Suprapubic skin (tissue), 4 donors: Measurements from ENCODE around the gene SLC35D3. TPM values are rescaled to one million over a fixed set of nuclear protein-coding genes. Genes with fewer than 3 reads are reported as not detected.

Experiments used
- DNase-seq, 2 donors: peaks; one replicate each; pipeline ENCODE4 v3.0.0-alpha.2; 2019; ENCODE audit warnings: low spot score in 2 of 2
- H3K27ac ChIP-seq: fragments of 200-600 bp; sonication (generic); one replicate; pipeline ENCODE4 v1.5.1; 2019
- H3K27me3 ChIP-seq: fragments of 200-600 bp; sonication (generic); one replicate; pipeline ENCODE4 v1.5.1; 2019
- H3K36me3 ChIP-seq: fragments of 200-600 bp; sonication (generic); one replicate; pipeline ENCODE4 v1.5.1; 2019
- H3K4me1 ChIP-seq: fragments of 200-600 bp; sonication (generic); one replicate; pipeline ENCODE4 v1.5.1; 2019
- H3K4me3 ChIP-seq: fragments of 200-600 bp; sonication (generic); one replicate; pipeline ENCODE4 v1.5.1; 2019; ENCODE audit warnings: mild to moderate bottlenecking
- H3K9me3 ChIP-seq: fragments of 200-600 bp; sonication (generic); one replicate; pipeline ENCODE4 v1.5.1; 2019
- CTCF ChIP-seq, 2 donors: fragments of 200-600 bp in 1 of 2; fragments of 450-650 bp in 1 of 2; sonication (generic) in 1 of 2; IDR thresholded peaks; one replicate each; pipeline ENCODE4 v1.5.1; 2016 to 2019; ENCODE audit warnings: antibody characterized with exemption in 2 of 2, mild to moderate bottlenecking in 1 of 2, moderate library complexity in 1 of 2
- EP300 ChIP-seq: sonication (generic); formaldehyde crosslinking; IDR thresholded peaks from one replicate; pipeline ENCODE4 v1.6.1; 2017; ENCODE audit warnings: antibody characterized with exemption
- POLR2A ChIP-seq, 2 donors: fragments of 450-650 bp; IDR thresholded peaks; one replicate each; pipeline ENCODE4 v1.6.1; 2017; ENCODE audit warnings: antibody characterized with exemption in 2 of 2, mild to moderate bottlenecking in 2 of 2, moderate library complexity in 2 of 2
- POLR2AphosphoS5 ChIP-seq, 3 donors: sonication (generic); formaldehyde crosslinking; IDR thresholded peaks; one replicate each; pipeline ENCODE4 v1.6.1; 2017; ENCODE audit warnings: antibody characterized with exemption in 3 of 3
- WGBS: methylation state at CpG from one replicate; pipeline ENCODE4 v1.1.5; 2018; 5-methylcytosine and 5-hydroxymethylcytosine counted together
- total RNA-seq, 4 donors: library from RNA; depleted of rRNA; stranded (reverse); fragments of >200 nt; gene quantifications; one replicate each; pipeline ENCODE4 v1.1.0, GENCODE V29; 2016

SLC35D3 gene
- total RNA-seq, 4 donors from 2014 or later = 0.18 TPM; not detected in 3

- peaks cover 48% of the 10 kb centered on the region for H3K27me3 ChIP-seq
- DNase-seq = no peak
- no peak for TF ChIP-seq EP300
- no peak for TF ChIP-seq CTCF (IDR thresholded peaks at IDR 0.05)
- no peak for TF ChIP-seq POLR2AphosphoS5 (IDR thresholded peaks at IDR 0.05)
- no peak for TF ChIP-seq POLR2A (IDR thresholded peaks at IDR 0.05)
- H3K4me3 ChIP-seq = peak overlapping the region; percentile 61
- peaks cover 34% of the 10 kb centered on the region for H3K4me1 ChIP-seq
- H3K9me3 ChIP-seq = no peaks in the 10 kb centered on the region
- peaks cover under 1% of the 10 kb centered on the region for H3K36me3 ChIP-seq
- no peak overlapping the region for H3K27ac ChIP-seq
- WGBS = 30% methylated on average over 6 of the region's 6 CpGs
Observed at GRCh38 chr6:136920216-136920615, 1.9 kb upstream of the SLC35D3 start.

GRCh38 chr6:136920671-136921380, 1.3 kb upstream of the SLC35D3 start:
- Histone ChIP-seq H3K9me3 (no peaks in the 10 kb centered on the region), H3K27me3 (peaks cover 48% of the 10 kb centered on the region), H3K36me3 (no peaks in the 10 kb centered on the region), H3K4me3 (peak overlapping the region; percentile 61), H3K27ac (no peak overlapping the region), H3K4me1 (peaks cover 34% of the 10 kb centered on the region)
- DNase-seq = no peak
- TF ChIP-seq POLR2A (IDR thresholded peaks at IDR 0.05) = no peak
- TF ChIP-seq EP300 = no peak
- no peak for TF ChIP-seq POLR2AphosphoS5 (IDR thresholded peaks at IDR 0.05)
- WGBS = 3% methylated on average over 36 of the region's 37 CpGs

GRCh38 chr6:136921381-136921935, 643 bp upstream of the SLC35D3 start:
- no peak overlapping the region for H3K27ac ChIP-seq
- DNase-seq = no peak
- H3K36me3 ChIP-seq = no peaks in the 10 kb centered on the region
- peak overlapping the region; percentile 61 for H3K4me3 ChIP-seq
- H3K27me3 ChIP-seq = peaks cover 48% of the 10 kb centered on the region
- H3K9me3 ChIP-seq = no peaks in the 10 kb centered on the region
- peaks cover 34% of the 10 kb centered on the region for H3K4me1 ChIP-seq
- WGBS = under 1% methylated on average over 19 of the region's 59 CpGs
- TF ChIP-seq EP300 = no peak
- no peak for TF ChIP-seq CTCF (IDR thresholded peaks at IDR 0.05)
- no peak for TF ChIP-seq POLR2A (IDR thresholded peaks at IDR 0.05)
- TF ChIP-seq POLR2AphosphoS5 (IDR thresholded peaks at IDR 0.05) = no peak

GRCh38 chr6:136922685-136923006, 545 bp downstream of the SLC35D3 start:
- WGBS = 0% methylated on average over 21 of the region's 29 CpGs
- Histone ChIP-seq H3K27me3 (peaks cover 48% of the 10 kb centered on the region), H3K4me3 (peak overlapping the region; percentile 61), H3K4me1 (peaks cover 34% of the 10 kb centered on the region), H3K36me3 (no peaks in the 10 kb centered on the region), H3K9me3 (no peaks in the 10 kb centered on the region), H3K27ac (no peak overlapping the region)
- no peak for DNase-seq
- TF ChIP-seq EP300 (no peak), CTCF (IDR thresholded peaks at IDR 0.05) (no peak), POLR2AphosphoS5 (IDR thresholded peaks at IDR 0.05) (no peak), POLR2A (IDR thresholded peaks at IDR 0.05) (no peak)

- Histone ChIP-seq H3K9me3 (no peaks in the 10 kb centered on the region), H3K36me3 (no peaks in the 10 kb centered on the region), H3K4me1 (peaks cover 34% of the 10 kb centered on the region), H3K4me3 (peak overlapping the region; percentile 61), H3K27ac (no peak overlapping the region), H3K27me3 (peaks cover 48% of the 10 kb centered on the region)
- no peak for DNase-seq
- 42% methylated on average over 36 of the region's 65 CpGs for WGBS
- TF ChIP-seq POLR2A (IDR thresholded peaks at IDR 0.05) = no peak
- TF ChIP-seq CTCF (IDR thresholded peaks at IDR 0.05) = no peak
- TF ChIP-seq POLR2AphosphoS5 (IDR thresholded peaks at IDR 0.05) = no peak
- TF ChIP-seq EP300 = no peak
Observed at GRCh38 chr6:136923116-136923953, 1.2 kb downstream of the SLC35D3 start.
